GM19463 (cell line): ENCODE results near the gene LILRA6.
"Not testable (repeated sequence)": the region's sequence is repeated elsewhere in the genome, so short reads cannot be mapped to it uniquely, and the experiment has no call there.

Experiments used
- ATAC-seq: cut with Tn5 transposase; IDR thresholded peaks from one replicate; pipeline ENCODE4 v1.9.1; 2021; ENCODE audit warnings: mild to moderate bottlenecking, moderate library complexity; ENCODE audit not compliant: unreplicated experiment

LILRA6 gene

GRCh38 chr19:54242646-54243045, at the start of gene LILRA6:
LILRA6 (minus strand) TSS chr19:54242790.
- ATAC-seq, result not testable (repeated sequence)

GRCh38 chr19:54289160-54289559, 46.6 kb upstream of the LILRA6 start:
- not testable (repeated sequence) for ATAC-seq

- ATAC-seq, result no peak
These were observed 44.9 kb upstream of the LILRA6 start for GRCh38 chr19:54287456-54287855.

GRCh38 chr19:54286283-54286682, 43.7 kb upstream of the LILRA6 start:
- ATAC-seq, result not testable (repeated sequence)

GRCh38 chr19:54285427-54286056, 43.0 kb upstream of the LILRA6 start:
- ATAC-seq, result peak; percentile 39

GRCh38 chr19:54282686-54283470, 40.3 kb upstream of the LILRA6 start:
- ATAC-seq, result no peak

GRCh38 chr19:54281729-54282075, 39.1 kb upstream of the LILRA6 start:
- not testable (repeated sequence) for ATAC-seq

GRCh38 chr19:54281007-54281728, 38.6 kb upstream of the LILRA6 start, which contains the start of gene LILRB2:
LILRB2 (minus strand) TSS chr19:54281110; CDS start chr19:54280496, 614 bp downstream.
- no peak for ATAC-seq

GRCh38 chr19:54280441-54280840, 37.9 kb upstream of the LILRA6 start:
- ATAC-seq, result not testable (repeated sequence)

- not testable (repeated sequence) for ATAC-seq
These were observed 37.4 kb upstream of the LILRA6 start for GRCh38 chr19:54280025-54280424.

GRCh38 chr19:54279406-54279962, 36.9 kb upstream of the LILRA6 start:
- ATAC-seq, result no peak

GRCh38 chr19:54278571-54279195, 36.1 kb upstream of the LILRA6 start:
- ATAC-seq, result not testable (repeated sequence)

GRCh38 chr19:54278056-54278455, 35.5 kb upstream of the LILRA6 start:
- ATAC-seq, result not testable (repeated sequence)

- ATAC-seq, result not testable (repeated sequence)
These were observed 34.6 kb upstream of the LILRA6 start for GRCh38 chr19:54277111-54277615.

GRCh38 chr19:54275951-54276350, 33.4 kb upstream of the LILRA6 start:
- no peak for ATAC-seq

GRCh38 chr19:54274516-54274915, 31.9 kb upstream of the LILRA6 start:
- not testable (repeated sequence) for ATAC-seq

- ATAC-seq, result no peak
These were observed 31.2 kb upstream of the LILRA6 start for GRCh38 chr19:54273821-54274220.

- ATAC-seq, result not testable (repeated sequence)
These were observed 29.6 kb upstream of the LILRA6 start for GRCh38 chr19:54272181-54272580.

- ATAC-seq, result not testable (repeated sequence)
These were observed 29.0 kb upstream of the LILRA6 start for GRCh38 chr19:54271587-54271986.

GRCh38 chr19:54271106-54271505, 28.5 kb upstream of the LILRA6 start:
- ATAC-seq, result no peak
